ENCODE measurements around the gene USP40. TPM values are rescaled to one million over a fixed set of nuclear protein-coding genes. Genes with fewer than 3 reads are reported as not detected.

USP40 gene
- total and polyA plus RNA-seq, 2 of the 8 experiments (the other 6 are each of a cell fraction or from before 2014, with no cell fraction given), result 12.0 to 15.7 TPM

- POLR2A ChIA-PET (ENCODE audit: partially characterized antibody), result no interaction called here
- FAIRE-seq, result no peak
Measured at GRCh38 chr2:233445152-233445830, 121.3 kb downstream of the USP40 start.

More at GRCh38 chr2:233445152-233445830, 121.3 kb downstream of the USP40 start:
- Histone ChIP-seq H4K91ac (replicated peaks; ENCODE audit: insufficient read length, low read length) (no peak overlapping the region), H2BK20ac (ENCODE audit: low read length) (no peak overlapping the region), H3K9ac (replicated peaks in 1 of 4; ENCODE audit: extremely low read depth in 1 of 4, low read depth in 3 of 4, low read length in 3 of 4) (no peak overlapping the region; a peak in 1 of 7 replicates), H3K9me3 (ENCODE audit: insufficient read depth in 2 of 2, low read depth in 1 of 2, low read length in 1 of 2) (no peaks in the 10 kb centered on the region), H3K56ac (replicated peaks; ENCODE audit: insufficient read length, low read depth, low read length) (no peak overlapping the region), H3K23me2 (ENCODE audit: low read depth, low read length) (no peaks in the 10 kb centered on the region), H4K5ac (ENCODE audit: insufficient read length, low read depth, low read length) (no peak overlapping the region), H3K23ac (ENCODE audit: insufficient read length) (no peak overlapping the region), H3K4ac (replicated peaks; ENCODE audit: insufficient read length, low read depth, low read length) (no peak overlapping the region), H3K27ac (ENCODE audit: low read depth, low read length) (no peak overlapping the region), H3K4me3 (ENCODE audit: extremely low read depth in 1 of 4, insufficient read depth in 2 of 4, low read depth in 3 of 4, low read length in 4 of 4) (no peak overlapping the region), H2BK5ac (ENCODE audit: low read depth, low read length) (no peak overlapping the region), H2AK5ac (ENCODE audit: low read depth, low read length) (no peak overlapping the region), H4K8ac (ENCODE audit: extremely low read depth, insufficient read depth, low read length) (no peak overlapping the region), H2BK12ac (ENCODE audit: low read depth, low read length) (no peak overlapping the region), H3K18ac (ENCODE audit: extremely low read depth, low read length) (no peak overlapping the region), H2AFZ (ENCODE audit: low read length) (no peak overlapping the region), H2BK120ac (replicated peaks; ENCODE audit: low read depth, low read length) (no peak overlapping the region), H4K20me1 (replicated peaks in 1 of 2; ENCODE audit: control insufficient read depth in 1 of 2, insufficient read depth in 2 of 2, low read length in 2 of 2) (peaks cover 3 to 6% of the 10 kb centered on the region in 2 experiments), H2BK15ac (ENCODE audit: low read length) (no peak overlapping the region), H3K79me2 (ENCODE audit: control insufficient read depth in 1 of 2, insufficient read depth in 2 of 2, low read length in 2 of 2) (no peaks in the 10 kb centered on the region), H3K14ac (ENCODE audit: insufficient read length) (no peak overlapping the region), H3K36me3 (ENCODE audit: control insufficient read depth in 2 of 4, insufficient read depth in 4 of 4, low read length in 3 of 4) (peaks cover 0 to 4% (median 0%) of the 10 kb centered on the region in 4 experiments; a peak in 1 of 8 replicates), H3K27me3 (replicated peaks in 1 of 4; ENCODE audit: control insufficient read depth in 3 of 4, extremely low read depth in 1 of 4, insufficient read depth in 3 of 4, low read length in 3 of 4) (no peaks in the 10 kb centered on the region), H3K4me1 (replicated peaks in 1 of 4; ENCODE audit: control insufficient read depth in 3 of 4, insufficient read depth in 4 of 4, low read length in 3 of 4) (no peaks in the 10 kb centered on the region; a peak in 1 of 7 replicates), H3K79me1 (ENCODE audit: low read depth, low read length) (no peaks in the 10 kb centered on the region), H3K4me2 (ENCODE audit: insufficient read depth in 1 of 2, low read depth in 2 of 2, low read length in 2 of 2) (no peak overlapping the region)
- 91% methylated on average over 18 of the region's 18 CpGs; no CpG with 5 or more reads in 1 of the 2 experiments for WGBS, 2 experiments (ENCODE audit: extremely low coverage in 1 of 2, insufficient coverage in 1 of 2, insufficient read length in 1 of 2, insufficient replicate concordance in 2 of 2, low coverage in 1 of 2, low lambda C conversion rate in 2 of 2, missing lambda C conversion rate in 1 of 2)
- DNase-seq (ENCODE audit: low read depth in 1 of 2, low spot score in 2 of 2), result no peak
- TF ChIP-seq FOSL1 (IDR thresholded peaks at IDR 0.05; ENCODE audit: insufficient read depth, low read depth, low read length), result no peak
- no peak for TF ChIP-seq TBP (IDR thresholded peaks at IDR 0.05; ENCODE audit: low read depth, low read length)
- TF ChIP-seq CBX8 (IDR thresholded peaks at IDR 0.05; ENCODE audit: borderline replicate concordance, low read depth, low read length), result no peak
- TF ChIP-seq YY1 (IDR thresholded peaks at IDR 0.05; ENCODE audit: low read depth, low read length), result no peak
- no peak for TF ChIP-seq GTF2F1 (IDR thresholded peaks at IDR 0.05; ENCODE audit: borderline replicate concordance, low read depth, low read length)
- no peak for TF ChIP-seq SIRT6 (IDR thresholded peaks at IDR 0.05; ENCODE audit: low read length)
- CTCF ChIA-PET (ENCODE audit: partially characterized antibody), result interaction anchor here (0.9 to 7.7 kb wide), 14 partner anchors 8 to 388 kb away, joined by 3 to 77 read pairs (median 6); no protein-coding TSS in a partner anchor
